Stimulated activated naive CD8-positive, alpha-beta T cell treated with anti-CD3 and anti-CD28 coated beads, Interleukin-15, amount 100 ng/mL, for 72 hours (primary cell): ENCODE measurements around the gene GIGYF1.
"Not testable (repeated sequence)": the region's sequence is repeated elsewhere in the genome, so short reads cannot be mapped to it uniquely, and the experiment has no call there.

Source experiments
- ATAC-seq: fragments of 150-1000 bp; cut with Tn5 transposase; 2 replicates; pipeline ENCODE4 v1.10.0; 2021; ENCODE audit warnings: mild to moderate bottlenecking, moderate library complexity
- DNase-seq, 2 donors: peaks; one replicate each; pipeline ENCODE4 v3.0.0; 2021 to 2022
- H3K27ac Mint-ChIP-seq, 2 donors: one replicate each; pipeline ENCODE4 v1.8.0; 2022; ENCODE audit warnings: mild to moderate bottlenecking in 2 of 2, mixed read lengths in 2 of 2, moderate library complexity in 2 of 2
- H3K27me3 Mint-ChIP-seq: one replicate; pipeline ENCODE4 v1.8.0; 2022; ENCODE audit warnings: mixed read lengths
- H3K4me1 Mint-ChIP-seq: one replicate; pipeline ENCODE4 v1.8.0; 2022; ENCODE audit warnings: mild to moderate bottlenecking, mixed read lengths
- H3K4me3 Mint-ChIP-seq, 2 donors: one replicate each; pipeline ENCODE4 v1.8.0; 2022; ENCODE audit warnings: mild to moderate bottlenecking in 2 of 2, mixed read lengths in 2 of 2, moderate library complexity in 1 of 2
- H3K9me3 Mint-ChIP-seq, 2 donors: one replicate each; pipeline ENCODE4 v1.8.0; 2022; ENCODE audit warnings: mixed read lengths in 2 of 2

GIGYF1 gene

DNA sequence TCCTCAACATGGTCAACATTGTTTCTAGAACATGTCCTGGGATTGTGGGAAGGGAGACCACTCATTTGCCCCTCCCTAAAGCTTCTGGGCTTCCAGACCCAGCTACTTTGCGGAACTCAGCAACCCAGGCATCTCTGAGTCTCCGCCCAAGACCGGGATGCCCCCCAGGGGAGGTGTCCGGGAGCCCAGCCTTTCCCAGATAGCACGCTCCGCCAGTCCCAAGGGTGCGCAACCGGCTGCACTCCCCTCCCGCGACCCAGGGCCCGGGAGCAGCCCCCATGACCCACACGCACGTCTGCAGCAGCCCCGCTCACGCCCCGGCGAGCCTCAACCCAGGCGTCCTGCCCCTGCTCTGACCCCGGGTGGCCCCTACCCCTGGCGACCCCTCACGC, 26.2 kb upstream of the GIGYF1 start, which contains the start of gene EPO:
Gene EPO (plus strand): TSS at position 190 of the 392 bp plus-strand sequence. CDS start 513 bp downstream, outside the sequence.
- DNase-seq (no peak), ATAC-seq (no peak)
- peaks cover 60% of the 10 kb centered on the region for H3K27me3 Mint-ChIP-seq
- H3K27ac Mint-ChIP-seq: peak within 1 kb of the TSS in 1 of 2 donors; percentile 9
- H3K4me3 Mint-ChIP-seq: no peak within 1 kb of the TSS
- H3K9me3 Mint-ChIP-seq: no peaks in the 10 kb centered on the region
- H3K4me1 Mint-ChIP-seq: no peaks in the 10 kb centered on the region

DNA sequence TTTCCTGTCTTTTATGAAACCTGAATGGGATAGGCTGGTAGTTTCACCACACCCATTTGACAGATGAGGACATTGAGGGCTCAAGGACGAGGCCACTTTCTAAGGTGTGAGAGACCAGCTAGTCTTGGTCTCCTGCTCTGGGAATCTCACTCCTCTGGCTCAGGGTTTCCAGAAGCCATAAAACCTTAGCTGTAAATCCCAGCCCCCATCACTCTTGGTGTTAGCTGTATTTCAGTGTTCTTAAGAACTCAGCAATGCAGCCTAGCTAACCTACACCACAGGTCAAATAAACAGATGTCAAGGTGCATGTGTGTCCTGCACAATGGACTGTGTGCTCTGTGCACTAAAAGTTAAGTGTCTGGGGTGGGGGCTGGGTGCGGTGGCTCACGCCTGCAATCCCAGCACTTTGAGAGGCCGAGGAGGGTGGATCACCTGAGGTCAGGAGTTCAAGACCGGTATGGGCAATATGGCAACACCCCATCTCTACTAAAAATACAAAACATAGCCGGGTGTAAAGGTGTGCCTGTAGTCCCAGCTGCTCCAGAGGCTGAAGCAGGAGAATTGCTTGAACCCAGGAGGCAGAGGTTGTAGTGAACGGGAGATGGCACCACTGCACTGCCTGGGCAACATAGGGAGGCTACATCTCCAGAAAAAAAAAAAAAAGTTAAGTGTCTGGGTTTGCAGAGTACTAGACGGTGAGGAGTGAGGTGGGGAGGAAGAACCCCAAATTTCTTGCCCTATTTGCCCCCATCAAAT, 25.7 kb upstream of the GIGYF1 start:
- Mint-ChIP-seq H3K4me3 (no peak overlapping the region), H3K27me3 (peaks cover 60% of the 10 kb centered on the region), H3K4me1 (no peaks in the 10 kb centered on the region), H3K27ac (peak overlapping the region in 1 of 2 donors; percentile 9), H3K9me3 (no peaks in the 10 kb centered on the region)
- ATAC-seq (no peak), DNase-seq (no peak)

DNA sequence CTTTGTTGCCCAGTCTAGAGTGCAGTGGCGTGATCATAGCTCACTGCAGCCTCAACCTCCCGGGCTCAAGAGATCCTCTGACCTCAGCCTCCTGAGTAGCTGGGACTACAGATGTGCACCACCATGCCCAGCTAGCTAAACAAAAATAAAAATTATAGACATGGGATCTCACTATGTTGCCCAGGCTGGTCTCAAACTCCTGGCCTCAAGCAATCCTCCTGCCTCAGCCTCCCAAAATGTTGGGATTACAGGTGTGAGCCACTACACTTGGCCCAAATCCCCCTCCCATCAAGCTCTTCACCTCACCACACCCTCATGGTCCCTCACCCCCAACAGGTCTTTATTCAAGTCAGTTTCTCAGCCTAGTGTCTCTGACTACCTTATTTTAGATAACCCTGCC, 23.0 kb upstream of the GIGYF1 start:
- H3K4me1 Mint-ChIP-seq, ATAC-seq, H3K4me3 Mint-ChIP-seq, H3K27ac Mint-ChIP-seq, H3K9me3 Mint-ChIP-seq, DNase-seq: not testable (repeated sequence)
- H3K27me3 Mint-ChIP-seq: peaks cover 34% of the 10 kb centered on the region

DNA sequence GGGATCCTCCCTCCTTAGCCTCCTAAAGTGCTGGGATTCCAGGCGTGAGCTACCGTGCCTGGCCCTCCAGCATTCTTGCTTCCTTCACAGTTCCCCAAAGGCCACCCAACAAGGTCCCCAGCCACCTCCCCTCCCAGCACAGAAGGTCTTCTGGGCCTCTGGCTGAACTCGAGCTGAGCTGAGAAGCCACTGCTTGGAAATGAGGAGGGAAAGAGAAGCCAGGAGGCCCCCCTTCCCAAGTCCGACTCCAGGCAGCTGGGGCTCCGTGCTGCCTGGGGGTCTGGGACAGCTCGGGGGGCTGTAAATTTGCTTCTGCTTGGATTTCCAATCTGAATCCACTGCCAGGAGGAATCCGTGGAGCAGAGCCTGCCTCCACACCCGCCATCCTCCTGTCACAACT, 20.7 kb upstream of the GIGYF1 start:
- no peaks in the 10 kb centered on the region for H3K4me1 Mint-ChIP-seq
- H3K9me3 Mint-ChIP-seq: no peaks in the 10 kb centered on the region
- ATAC-seq: no peak
- H3K4me3 Mint-ChIP-seq: no peak overlapping the region
- no peak for DNase-seq
- peaks cover 11% of the 10 kb centered on the region for H3K27me3 Mint-ChIP-seq
- no peak overlapping the region for H3K27ac Mint-ChIP-seq

DNA sequence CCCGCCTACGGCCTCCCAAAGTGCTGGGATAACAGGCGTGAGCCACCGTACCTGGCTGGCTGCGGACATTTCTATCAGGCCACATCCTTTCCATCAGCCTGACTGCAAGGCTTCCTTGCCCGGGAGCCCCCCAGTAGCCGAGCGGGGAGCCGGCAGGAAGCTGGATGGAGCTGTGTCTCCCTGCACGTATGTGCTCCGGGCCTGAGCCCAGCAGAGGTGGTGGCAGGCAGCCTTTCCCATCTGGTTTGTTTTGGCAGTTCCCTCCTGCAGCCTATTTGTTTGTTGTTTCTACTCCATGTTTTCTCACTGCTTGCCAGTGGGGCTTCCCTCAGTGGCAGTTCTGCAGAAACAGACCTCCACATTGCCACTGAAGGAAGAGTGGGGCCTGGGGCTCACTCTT, 17.3 kb upstream of the GIGYF1 start:
- H3K27me3 Mint-ChIP-seq: no peaks in the 10 kb centered on the region
- H3K9me3 Mint-ChIP-seq: no peaks in the 10 kb centered on the region

DNA sequence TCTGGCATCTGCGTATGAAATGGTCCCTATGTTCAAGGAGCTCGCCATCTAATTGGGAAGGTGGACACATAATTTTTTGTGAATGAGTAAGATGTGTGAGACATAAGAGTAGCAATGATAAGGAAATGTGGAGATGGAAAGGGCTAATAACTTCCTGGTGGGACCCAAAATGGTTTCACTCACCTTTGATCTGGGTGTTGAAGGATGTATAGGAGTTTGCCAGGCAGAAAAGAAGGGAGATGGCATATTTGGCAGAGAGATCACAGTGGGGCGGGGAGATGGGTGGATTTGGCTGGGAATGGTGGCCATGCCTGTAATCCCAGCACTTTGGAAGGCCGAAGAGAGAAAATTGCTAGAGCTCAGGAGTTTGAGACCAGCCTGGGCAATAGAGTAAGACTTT, 16.4 kb upstream of the GIGYF1 start:
- H3K27me3 Mint-ChIP-seq: no peaks in the 10 kb centered on the region
- H3K4me1 Mint-ChIP-seq: peaks cover 24% of the 10 kb centered on the region
- H3K27ac Mint-ChIP-seq: no peak overlapping the region
- DNase-seq (no peak), ATAC-seq (no peak)
- H3K9me3 Mint-ChIP-seq: no peaks in the 10 kb centered on the region
- H3K4me3 Mint-ChIP-seq: no peak overlapping the region

More for the DNA sequence above, 17.3 kb upstream of the GIGYF1 start:
- ATAC-seq: no peak
- no peak for DNase-seq
- peaks cover 18% of the 10 kb centered on the region for H3K4me1 Mint-ChIP-seq
- H3K27ac Mint-ChIP-seq: no peak overlapping the region
- no peak overlapping the region for H3K4me3 Mint-ChIP-seq

DNA sequence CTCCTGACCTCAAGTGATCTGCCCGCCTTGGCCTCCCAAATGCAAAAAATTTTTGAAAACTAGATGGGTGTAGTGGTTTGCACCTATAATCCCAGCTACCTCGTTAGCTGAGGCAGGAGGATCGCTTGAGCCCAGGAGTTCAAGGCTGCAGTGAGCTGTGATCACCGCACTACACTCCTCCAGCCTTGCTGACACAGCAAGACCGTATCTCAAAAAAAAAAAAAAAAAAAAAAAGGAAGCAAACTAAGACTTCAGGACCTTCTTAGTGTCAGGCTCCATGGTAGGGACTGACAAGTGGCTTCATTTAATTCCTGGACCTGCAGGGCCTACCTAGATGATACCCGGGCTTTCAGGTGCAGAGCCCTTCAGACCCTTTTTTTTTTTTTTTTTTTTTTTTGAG, 14.3 kb upstream of the GIGYF1 start:
- Mint-ChIP-seq H3K4me3 (no peak overlapping the region), H3K4me1 (peaks cover 24% of the 10 kb centered on the region), H3K27ac (peak overlapping the region in 1 of 2 donors; percentile 42), H3K27me3 (no peaks in the 10 kb centered on the region), H3K9me3 (no peaks in the 10 kb centered on the region)
- no peak for DNase-seq
- no peak for ATAC-seq

DNA sequence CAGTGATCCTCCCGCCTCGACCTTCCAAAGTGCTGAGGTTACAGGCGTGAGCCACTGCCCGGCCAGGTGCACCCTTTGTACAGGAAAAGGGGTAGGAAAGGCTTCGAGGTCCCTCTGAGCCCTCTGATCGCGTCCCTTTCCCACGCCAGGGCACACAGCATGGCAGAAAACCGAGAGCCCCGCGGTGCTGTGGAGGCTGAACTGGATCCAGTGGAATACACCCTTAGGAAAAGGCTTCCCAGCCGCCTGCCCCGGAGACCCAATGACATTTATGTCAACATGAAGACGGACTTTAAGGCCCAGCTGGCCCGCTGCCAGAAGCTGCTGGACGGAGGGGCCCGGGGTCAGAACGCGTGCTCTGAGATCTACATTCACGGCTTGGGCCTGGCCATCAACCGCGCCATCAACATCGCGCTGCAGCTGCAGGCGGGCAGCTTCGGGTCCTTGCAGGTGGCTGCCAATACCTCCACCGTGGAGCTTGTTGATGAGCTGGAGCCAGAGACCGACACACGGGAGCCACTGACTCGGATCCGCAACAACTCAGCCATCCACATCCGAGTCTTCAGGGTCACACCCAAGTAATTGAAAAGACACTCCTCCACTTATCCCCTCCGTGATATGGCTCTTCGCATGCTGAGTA, 12.7 kb upstream of the GIGYF1 start:
- ATAC-seq (no peak), DNase-seq (no peak)
- peak overlapping the region; percentile 93 to 99 for H3K4me3 Mint-ChIP-seq
- H3K27me3 Mint-ChIP-seq: no peaks in the 10 kb centered on the region
- peak overlapping the region; percentile 95 to 99 for H3K27ac Mint-ChIP-seq
- H3K4me1 Mint-ChIP-seq: peaks cover 24% of the 10 kb centered on the region
- H3K9me3 Mint-ChIP-seq: no peaks in the 10 kb centered on the region

DNA sequence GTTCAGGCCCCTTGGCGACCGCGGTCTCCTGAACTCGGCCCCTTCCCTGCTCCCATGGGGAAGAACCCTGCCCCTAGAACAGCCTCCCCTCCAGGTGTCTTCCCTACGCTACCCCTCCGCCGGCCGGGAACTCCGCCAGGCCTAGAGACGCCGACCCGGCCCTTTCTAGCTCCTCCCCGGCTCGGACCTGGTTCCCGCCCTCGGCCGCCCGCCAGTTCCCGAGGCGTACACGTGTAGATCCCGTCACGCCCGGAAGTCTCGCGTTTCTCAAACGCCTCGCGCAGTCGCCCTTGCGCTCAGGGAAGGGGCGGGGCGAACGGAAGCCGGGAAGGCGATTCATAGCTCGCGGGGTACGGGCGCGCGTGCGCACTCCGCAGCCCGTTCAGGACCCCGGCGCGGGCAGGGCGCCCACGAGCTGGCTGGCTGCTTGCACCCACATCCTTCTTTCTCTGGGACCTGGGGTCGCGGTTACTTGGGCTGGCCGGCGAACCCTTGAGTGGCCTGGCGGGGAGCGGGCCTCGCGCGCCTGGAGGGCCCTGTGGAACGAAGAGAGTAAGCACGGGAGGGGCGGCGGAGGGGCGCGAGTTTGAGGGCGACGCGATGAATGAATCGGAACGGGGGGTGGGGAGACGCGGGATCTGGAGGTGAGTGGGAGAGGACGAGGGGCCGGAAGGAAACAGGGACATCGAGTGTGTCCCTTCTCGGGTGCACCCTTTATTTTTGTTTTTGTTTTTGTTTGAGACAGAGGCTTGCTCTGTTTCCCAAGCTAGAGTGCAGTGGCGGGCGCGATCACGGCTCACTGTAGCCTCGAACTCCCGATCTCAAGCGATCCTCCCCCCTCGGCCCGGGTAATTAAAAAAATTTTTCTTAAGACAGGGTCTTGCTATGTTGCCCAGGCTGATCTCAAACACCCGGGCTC, 12.0 kb upstream of the GIGYF1 start, which contains the start of gene POP7:
Gene POP7 (plus strand): TSS at position 369 of the 919 bp plus-strand sequence. CDS start 710 bp downstream, outside the sequence.
- Mint-ChIP-seq H3K27ac (peak within 1 kb of the TSS; percentile 95 to 99), H3K4me3 (peak within 1 kb of the TSS; percentile 93 to 99), H3K9me3 (no peaks in the 10 kb centered on the region), H3K27me3 (no peaks in the 10 kb centered on the region), H3K4me1 (peaks cover 24% of the 10 kb centered on the region)
- peak; percentile 99 for DNase-seq
- peak; percentile 98 for ATAC-seq

DNA sequence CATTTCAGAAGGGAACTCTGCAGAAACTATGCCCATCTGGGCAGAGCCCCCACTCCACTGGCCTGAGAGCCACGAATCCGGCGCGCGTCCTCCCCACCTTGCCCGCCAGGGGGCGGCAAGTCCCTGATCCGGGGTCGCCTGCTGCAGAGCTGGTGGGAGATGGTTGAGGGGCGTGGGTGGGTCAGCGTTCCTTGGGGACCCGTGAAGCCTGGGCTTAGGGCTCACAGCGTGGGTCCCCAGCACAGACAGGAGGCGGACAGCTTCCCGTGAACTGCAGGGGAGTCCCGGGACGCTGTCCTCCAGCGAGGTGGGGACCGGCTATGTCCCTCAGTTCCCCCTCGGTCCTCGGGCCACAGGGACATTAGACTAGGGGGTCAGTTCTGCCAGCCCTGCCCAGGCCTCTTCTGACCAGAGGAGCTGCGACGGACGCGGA, 11.3 kb upstream of the GIGYF1 start:
- DNase-seq (peak; percentile 85), ATAC-seq (peak; percentile 74)
- Mint-ChIP-seq H3K27me3 (no peaks in the 10 kb centered on the region), H3K9me3 (no peaks in the 10 kb centered on the region), H3K4me1 (peaks cover 24% of the 10 kb centered on the region), H3K4me3 (peak overlapping the region; percentile 93 to 99), H3K27ac (peak overlapping the region; percentile 95 to 99)

DNA sequence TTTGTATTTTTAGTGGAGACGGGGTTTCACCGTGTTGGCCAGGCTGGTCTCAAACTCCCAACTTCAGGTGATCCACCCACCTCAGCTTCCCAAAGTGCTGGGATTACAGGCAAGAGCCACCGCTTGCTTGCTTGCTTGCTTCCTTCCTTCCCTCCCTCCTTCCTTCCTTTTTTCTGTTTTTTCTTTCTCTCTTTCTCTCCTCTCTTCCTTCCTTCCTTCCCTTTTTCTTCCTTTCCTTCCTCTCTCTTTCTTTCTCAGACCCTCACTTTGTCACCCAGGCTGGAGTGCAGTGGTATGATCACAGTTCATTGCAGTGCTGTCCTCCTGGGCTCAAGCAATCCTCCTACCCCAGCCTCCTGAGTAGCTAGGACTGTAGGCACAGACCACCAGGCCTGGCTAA, 7.0 kb upstream of the GIGYF1 start:
- not testable (repeated sequence) for ATAC-seq, H3K27me3 Mint-ChIP-seq, H3K4me3 Mint-ChIP-seq, H3K27ac Mint-ChIP-seq, H3K4me1 Mint-ChIP-seq, DNase-seq, H3K9me3 Mint-ChIP-seq

DNA sequence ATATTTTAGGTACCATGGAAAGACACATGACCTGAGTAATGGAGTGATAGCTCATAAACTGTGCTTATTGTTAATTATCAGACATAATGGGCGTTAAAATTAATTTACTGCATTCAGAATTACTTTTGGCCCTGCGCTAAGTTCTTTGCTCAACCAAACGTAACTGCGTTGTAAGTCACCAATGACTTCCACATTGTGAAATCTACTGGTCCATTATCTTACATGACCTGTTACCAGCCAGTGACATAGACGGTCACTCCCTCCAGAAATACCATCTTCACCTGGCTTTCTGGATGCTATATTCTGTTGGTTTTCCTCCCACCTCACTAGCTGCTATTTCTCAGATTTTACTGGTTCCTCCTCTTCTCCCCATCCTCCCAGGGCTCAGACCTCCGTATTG, 5.0 kb upstream of the GIGYF1 start:
- DNase-seq (no peak), ATAC-seq (no peak)
- Mint-ChIP-seq H3K4me3 (no peak overlapping the region), H3K4me1 (peaks cover 15% of the 10 kb centered on the region), H3K27ac (no peak overlapping the region), H3K9me3 (no peaks in the 10 kb centered on the region), H3K27me3 (peaks cover 7% of the 10 kb centered on the region)

DNA sequence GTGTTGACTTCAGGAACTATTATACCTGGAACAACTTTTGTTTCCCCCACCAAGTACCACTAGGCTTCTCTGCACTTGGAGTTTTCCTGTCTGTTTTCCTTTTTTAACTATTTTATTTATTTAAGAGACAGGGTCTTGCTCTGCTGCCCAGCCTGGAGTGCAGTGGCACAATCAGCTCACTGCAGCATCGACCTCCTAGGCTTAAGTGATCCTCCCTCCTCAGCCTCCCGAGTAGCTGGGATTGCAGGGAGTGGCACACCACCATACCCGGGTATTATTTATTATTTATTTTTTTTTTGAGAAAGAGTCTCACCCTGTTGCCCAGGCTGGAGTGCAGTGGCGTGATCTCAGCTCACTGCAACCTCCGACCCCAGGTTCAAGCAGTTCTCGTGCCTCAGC, 2.1 kb upstream of the GIGYF1 start:
- H3K27ac Mint-ChIP-seq: peak overlapping the region in 1 of 2 donors; percentile 44
- DNase-seq: no peak

DNA sequence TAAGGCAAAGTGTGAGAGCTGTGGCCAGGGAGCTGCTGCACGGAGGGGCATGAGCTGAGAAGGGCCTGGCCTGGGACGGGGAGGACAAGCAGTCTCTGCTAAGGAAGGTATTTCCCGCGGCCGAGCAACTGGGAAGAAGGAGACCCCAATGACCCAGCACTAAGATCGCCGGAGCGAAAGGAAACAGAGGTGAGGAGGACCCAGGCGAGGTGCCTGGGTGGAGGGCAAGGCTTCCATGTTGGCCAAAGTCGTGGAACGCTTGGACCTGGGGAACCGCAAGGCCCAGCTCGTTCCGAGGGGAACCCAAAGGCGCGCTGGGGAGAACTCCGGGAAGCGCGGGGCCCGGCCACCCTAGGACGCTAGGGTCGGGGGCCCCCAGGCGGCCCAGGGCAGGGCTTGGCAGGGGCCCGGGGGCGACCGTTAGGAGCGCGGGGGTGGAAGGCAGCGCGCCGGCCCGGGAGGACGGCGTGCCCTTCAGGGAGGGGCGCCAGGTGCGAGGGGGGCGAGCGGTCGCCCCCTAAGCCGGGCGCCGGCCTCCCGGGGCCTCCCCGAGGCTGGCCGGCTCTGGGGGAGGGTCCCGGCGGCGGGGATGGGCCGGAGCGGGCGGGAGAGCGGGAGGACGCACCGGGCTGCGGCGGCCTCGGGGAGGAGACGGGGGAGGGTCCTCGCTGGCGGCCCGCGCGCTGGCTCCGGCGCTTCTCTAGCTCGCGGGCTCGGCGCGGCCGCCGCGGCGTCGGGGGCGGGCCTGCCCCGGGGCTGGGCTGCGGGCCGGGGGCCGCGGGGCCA, 545 bp downstream of the GIGYF1 start:
- DNase-seq: no peak
- H3K4me1 Mint-ChIP-seq: peaks cover 56% of the 10 kb centered on the region
- no peaks in the 10 kb centered on the region for H3K9me3 Mint-ChIP-seq
- peak overlapping the region; percentile 96 to 97 for H3K4me3 Mint-ChIP-seq
- peak overlapping the region; percentile 97 to 98 for H3K27ac Mint-ChIP-seq
- H3K27me3 Mint-ChIP-seq: no peaks in the 10 kb centered on the region
- ATAC-seq: peak; percentile 62

More for the DNA sequence above, 2.1 kb upstream of the GIGYF1 start:
- H3K4me3 Mint-ChIP-seq: peak overlapping the region in 1 of 2 donors; percentile 59
- H3K4me1 Mint-ChIP-seq: peaks cover 38% of the 10 kb centered on the region
- no peak for ATAC-seq
- H3K27me3 Mint-ChIP-seq: peaks cover 7% of the 10 kb centered on the region
- no peaks in the 10 kb centered on the region for H3K9me3 Mint-ChIP-seq

DNA sequence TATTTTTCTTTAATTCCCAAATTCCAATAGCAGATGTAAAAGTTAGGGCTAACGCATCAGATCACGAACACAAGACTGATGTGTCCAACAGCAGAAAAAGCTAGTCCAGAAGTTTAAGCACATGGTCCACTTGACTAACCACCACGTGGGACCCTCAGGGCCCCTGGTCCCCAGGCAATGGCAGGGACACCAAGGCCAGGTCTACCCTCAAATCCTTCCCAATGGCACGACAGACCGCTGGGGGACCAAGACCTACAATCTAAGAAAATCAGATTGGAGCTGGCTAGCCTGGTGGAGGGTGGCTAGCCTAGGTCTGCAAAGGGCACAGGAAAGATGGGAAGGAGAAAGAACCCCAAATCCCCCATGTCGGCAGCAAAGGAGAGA, 1.5 kb downstream of the GIGYF1 start:
- ATAC-seq: no peak
- peak overlapping the region; percentile 96 to 97 for H3K4me3 Mint-ChIP-seq
- H3K9me3 Mint-ChIP-seq: no peaks in the 10 kb centered on the region
- peak overlapping the region; percentile 97 to 98 for H3K27ac Mint-ChIP-seq
- DNase-seq: no peak
- peaks cover 65% of the 10 kb centered on the region for H3K4me1 Mint-ChIP-seq
- no peaks in the 10 kb centered on the region for H3K27me3 Mint-ChIP-seq
